DOHH2 (cell line): Measurements from ENCODE around the gene CEP131.

Source experiments
- H3F3A ChIP-seq: fragments of 200-600 bp; sonication (generic), shearing (Covaris generic); 2 replicates; pipeline ENCODE4 v1.6.0; 2016; ENCODE audit warnings: antibody characterized with exemption, mild to moderate bottlenecking; ENCODE audit not compliant: control insufficient read depth, insufficient read depth
- H3K27ac ChIP-seq: fragments of 200-600 bp; sonication (generic); 2 replicates; pipeline ENCODE4 v1.5.1; 2014; ENCODE audit warnings: low read depth, mild to moderate bottlenecking, low read length, moderate library complexity
- H3K27me3 ChIP-seq: fragments of 200-600 bp; sonication (generic); 2 replicates; pipeline ENCODE4 v1.6.1; 2014; ENCODE audit warnings: mild to moderate bottlenecking, low read length, mixed read lengths; ENCODE audit not compliant: control insufficient read depth
- H3K36me3 ChIP-seq: fragments of 200-600 bp; sonication (generic); 2 replicates; pipeline ENCODE4 v1.6.1; 2014; ENCODE audit warnings: mild to moderate bottlenecking, low read length, moderate library complexity, mixed read lengths; ENCODE audit not compliant: control insufficient read depth
- H3K4me1 ChIP-seq: fragments of 200-600 bp; sonication (generic); 2 replicates; pipeline ENCODE4 v1.6.1; 2014; ENCODE audit warnings: mild to moderate bottlenecking, low read length, mixed read lengths; ENCODE audit not compliant: control insufficient read depth
- H3K4me2 ChIP-seq: fragments of 200-600 bp; sonication (generic); 2 replicates; pipeline ENCODE4 v1.6.0; 2014; ENCODE audit warnings: mild to moderate bottlenecking, low read length, moderate library complexity
- H3K4me3 ChIP-seq: fragments of 200-600 bp; sonication (generic); 2 replicates; pipeline ENCODE4 v1.5.1; 2014; ENCODE audit warnings: mild to moderate bottlenecking, low read length, mixed read lengths
- H3K79me2 ChIP-seq: fragments of 200-600 bp; sonication (generic); 2 replicates; pipeline ENCODE4 v1.6.1; 2014; ENCODE audit warnings: mild to moderate bottlenecking, low read length, mixed read lengths; ENCODE audit not compliant: control insufficient read depth
- H3K9me2 ChIP-seq: fragments of 200-600 bp; sonication (generic); replicated peaks from 2 replicates; pipeline ENCODE4 v1.6.1; 2014; ENCODE audit warnings: mild to moderate bottlenecking, low read length, mixed read lengths; ENCODE audit not compliant: control insufficient read depth
- H3K9me3 ChIP-seq: fragments of 200-600 bp; sonication (generic); 2 replicates; pipeline ENCODE4 v1.6.1; 2014; ENCODE audit warnings: antibody characterized with exemption, low read length, mixed read lengths; ENCODE audit not compliant: control insufficient read depth, insufficient read depth
- H4K20me1 ChIP-seq: fragments of 200-600 bp; sonication (generic); 2 replicates; pipeline ENCODE4 v1.6.0; 2014; ENCODE audit warnings: low read depth, mild to moderate bottlenecking, antibody characterized with exemption, low read length, moderate library complexity; ENCODE audit not compliant: control insufficient read depth, insufficient read depth
- EZH2phosphoT487 ChIP-seq: fragments of 200-600 bp; sonication (generic); IDR thresholded peaks from 2 replicates; pipeline ENCODE4 v1.6.1; 2017; ENCODE audit warnings: borderline replicate concordance, mild to moderate bottlenecking, antibody characterized with exemption, low read length, moderate library complexity, mixed read lengths
- TF ChIP-seq, protein P1 (sequence below): fragments of 200-600 bp; sonication (generic); IDR thresholded peaks from one replicate; pipeline ENCODE4 v1.5.1; 2014; ENCODE audit warnings: antibody characterized with exemption, mild to moderate bottlenecking, low read depth, low read length; ENCODE audit not compliant: poor library complexity, severe bottlenecking

The CEP131 gene

DNA sequence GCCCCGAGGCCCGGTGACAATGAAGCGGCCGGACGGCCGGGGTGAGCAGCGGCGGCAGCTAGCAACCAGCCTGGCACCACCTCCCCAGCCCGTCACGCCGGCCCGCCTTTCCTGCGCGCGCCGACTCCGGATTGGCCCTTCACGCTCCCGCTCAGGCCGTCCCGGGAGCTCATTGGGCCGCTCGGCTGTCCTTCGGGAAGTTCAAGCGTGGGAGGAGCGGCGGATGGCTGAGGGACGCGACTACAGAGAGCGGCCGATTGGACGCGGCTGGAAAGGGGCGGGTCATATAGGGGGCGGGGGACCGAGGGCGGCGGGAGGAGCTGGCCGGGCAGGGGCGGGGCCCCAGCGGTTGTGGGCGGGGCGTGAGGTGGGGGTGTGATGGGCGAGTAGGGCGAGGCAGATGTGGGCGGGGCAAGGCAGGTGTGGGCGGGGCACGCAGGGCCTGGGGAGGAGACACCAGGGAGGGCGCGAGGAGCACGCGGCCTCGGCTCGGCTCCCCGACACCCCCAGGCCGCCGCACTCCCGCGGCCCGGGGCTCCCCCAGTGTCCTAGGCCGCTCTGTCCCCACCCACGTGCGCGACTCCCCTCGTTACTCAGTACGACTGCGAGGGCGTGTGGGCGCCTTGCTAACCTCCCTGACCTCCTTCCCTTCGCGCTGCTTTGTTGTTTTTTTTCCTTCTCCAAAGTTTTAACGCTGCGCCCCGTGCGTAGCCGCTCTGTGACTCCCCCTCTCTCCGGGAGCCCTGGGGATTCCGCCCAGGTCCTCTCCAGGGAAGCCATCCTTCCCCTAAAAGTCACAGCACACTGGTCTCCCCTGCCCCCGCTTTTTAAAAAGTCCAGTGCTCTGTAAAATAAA lies at the start of gene CEP131:
CEP131 (minus strand) TSS at position 60 of the 856 bp plus-strand sequence. CDS start 2,909 bp downstream, outside the sequence.
- Histone ChIP-seq H3K27me3 (no peaks in the 10 kb centered on the region), H3K4me3 (peak within 1 kb of the TSS; percentile 98), H3K79me2 (peaks cover 12% of the 10 kb centered on the region), H3K4me2 (peak within 1 kb of the TSS; percentile 97), H3K27ac (no peak within 1 kb of the TSS), H4K20me1 (no peaks in the 10 kb centered on the region), H3F3A (peaks cover 6% of the 10 kb centered on the region; the same call in 1 of the 2 replicates), H3K4me1 (peaks cover 25% of the 10 kb centered on the region), H3K9me2 (no peaks in the 10 kb centered on the region), H3K36me3 (no peaks in the 10 kb centered on the region), H3K9me3 (no peaks in the 10 kb centered on the region)
- TF ChIP-seq, protein P1, sequence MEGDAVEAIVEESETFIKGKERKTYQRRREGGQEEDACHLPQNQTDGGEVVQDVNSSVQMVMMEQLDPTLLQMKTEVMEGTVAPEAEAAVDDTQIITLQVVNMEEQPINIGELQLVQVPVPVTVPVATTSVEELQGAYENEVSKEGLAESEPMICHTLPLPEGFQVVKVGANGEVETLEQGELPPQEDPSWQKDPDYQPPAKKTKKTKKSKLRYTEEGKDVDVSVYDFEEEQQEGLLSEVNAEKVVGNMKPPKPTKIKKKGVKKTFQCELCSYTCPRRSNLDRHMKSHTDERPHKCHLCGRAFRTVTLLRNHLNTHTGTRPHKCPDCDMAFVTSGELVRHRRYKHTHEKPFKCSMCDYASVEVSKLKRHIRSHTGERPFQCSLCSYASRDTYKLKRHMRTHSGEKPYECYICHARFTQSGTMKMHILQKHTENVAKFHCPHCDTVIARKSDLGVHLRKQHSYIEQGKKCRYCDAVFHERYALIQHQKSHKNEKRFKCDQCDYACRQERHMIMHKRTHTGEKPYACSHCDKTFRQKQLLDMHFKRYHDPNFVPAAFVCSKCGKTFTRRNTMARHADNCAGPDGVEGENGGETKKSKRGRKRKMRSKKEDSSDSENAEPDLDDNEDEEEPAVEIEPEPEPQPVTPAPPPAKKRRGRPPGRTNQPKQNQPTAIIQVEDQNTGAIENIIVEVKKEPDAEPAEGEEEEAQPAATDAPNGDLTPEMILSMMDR = no peak
- no peak for TF ChIP-seq EZH2phosphoT487

DNA sequence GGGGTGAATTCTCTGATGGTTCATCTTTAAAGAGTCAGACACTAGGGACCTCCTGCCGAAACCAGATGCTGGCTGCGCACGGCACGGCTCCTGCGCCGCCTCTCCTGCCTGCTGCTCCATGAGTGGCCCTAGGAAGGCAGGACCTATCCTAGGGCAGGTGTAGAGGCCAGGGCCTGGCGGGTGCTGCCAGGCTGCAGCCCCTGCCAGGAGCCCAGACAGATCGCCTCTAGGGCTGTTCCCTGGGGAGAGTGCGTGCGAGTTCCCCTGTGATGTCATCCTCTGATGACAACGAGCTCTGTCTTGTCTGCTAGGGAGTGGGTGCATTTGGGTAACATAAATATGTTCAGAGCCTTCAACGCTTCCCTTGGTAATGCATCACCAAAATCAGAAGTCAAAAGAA lies 48.5 kb upstream of the CEP131 start:
- Histone ChIP-seq H3K4me1 (no peaks in the 10 kb centered on the region), H3K27ac (no peak overlapping the region), H3K9me3 (no peaks in the 10 kb centered on the region), H3F3A (0 out of 2 replicates have a peak, but pooled peaks cover 2% of the 10 kb centered on the region), H3K4me3 (no peak overlapping the region), H3K9me2 (no peaks in the 10 kb centered on the region), H4K20me1 (no peaks in the 10 kb centered on the region), H3K36me3 (peaks cover 26% of the 10 kb centered on the region; the same call in 1 of the 2 replicates), H3K79me2 (no peaks in the 10 kb centered on the region), H3K27me3 (no peaks in the 10 kb centered on the region), H3K4me2 (no peak overlapping the region)
- TF ChIP-seq, protein P1 = no peak
- no peak for TF ChIP-seq EZH2phosphoT487

DNA sequence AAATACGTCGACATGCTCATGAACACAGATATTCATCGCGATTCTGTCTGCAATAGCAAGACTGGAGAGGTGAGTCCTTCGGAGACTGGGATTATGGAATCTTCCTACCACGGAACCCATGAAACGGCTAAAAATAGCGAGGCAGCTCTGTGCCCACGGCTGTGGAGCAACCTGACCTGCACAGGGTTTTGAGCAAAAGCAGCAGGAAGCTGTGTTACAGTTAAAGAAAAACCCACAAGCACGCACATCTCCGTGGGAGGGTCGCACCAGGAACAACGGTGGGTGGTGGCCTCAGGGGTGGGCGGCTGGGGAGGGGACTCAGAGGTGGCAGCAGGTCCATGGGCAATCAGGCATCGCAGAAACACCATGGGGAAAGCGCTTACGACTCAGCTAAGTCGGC lies 47.5 kb upstream of the CEP131 start:
- Histone ChIP-seq H3K9me3 (no peaks in the 10 kb centered on the region), H3K4me2 (no peak overlapping the region), H4K20me1 (no peaks in the 10 kb centered on the region), H3K27me3 (no peaks in the 10 kb centered on the region), H3K79me2 (no peaks in the 10 kb centered on the region), H3F3A (0 out of 2 replicates have a peak, but pooled peaks cover 2% of the 10 kb centered on the region), H3K9me2 (no peaks in the 10 kb centered on the region), H3K4me3 (no peak overlapping the region), H3K27ac (no peak overlapping the region), H3K36me3 (peaks cover 24% of the 10 kb centered on the region; the same call in 1 of the 2 replicates), H3K4me1 (no peaks in the 10 kb centered on the region)
- TF ChIP-seq, protein P1 = no peak
- TF ChIP-seq EZH2phosphoT487 = no peak
